ENCODE data around the gene ANTXR2. TPM values are rescaled to one million over a fixed set of nuclear protein-coding genes. Genes with fewer than 3 reads are reported as not detected.

ANTXR2 gene
- total RNA-seq, 1 donor from 2014 or later: 64.6 TPM

DNA sequence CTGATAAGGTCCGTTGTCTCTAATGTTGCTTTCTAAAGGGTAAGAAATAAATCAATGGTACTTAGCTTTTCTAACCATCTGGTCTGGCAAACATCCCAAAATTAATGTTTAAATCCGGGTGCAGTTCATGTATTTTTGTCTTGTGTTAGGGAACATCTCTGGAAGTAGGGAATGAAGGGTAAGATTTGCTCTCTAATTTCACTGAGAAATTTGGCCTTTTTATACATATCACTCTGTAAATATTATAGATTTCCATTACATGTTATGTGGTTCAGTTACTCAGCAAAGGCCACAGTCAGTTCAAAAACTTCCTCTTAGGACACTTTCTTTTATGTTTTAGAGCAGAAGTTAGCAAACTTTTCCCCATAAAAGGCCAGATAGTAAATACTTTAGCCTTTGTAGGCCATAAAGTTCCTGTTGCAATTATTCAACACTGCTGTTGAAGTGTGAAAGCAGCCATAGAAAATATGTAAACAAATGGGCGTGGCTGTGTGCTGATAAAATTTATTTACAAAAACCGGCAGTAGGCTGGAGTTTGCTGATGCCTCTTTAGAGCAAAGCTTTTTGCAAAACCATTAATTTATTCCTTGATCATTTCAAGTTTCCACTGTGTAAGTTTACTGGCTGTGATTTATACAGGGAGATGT, 218.1 kb downstream of the ANTXR2 start:
- Histone ChIP-seq H3K9me3 (no peaks in the 10 kb centered on the region), H3K27ac (no peak overlapping the region), H3K36me3 (no peaks in the 10 kb centered on the region), H3K27me3 (no peaks in the 10 kb centered on the region), H3K4me3 (no peak overlapping the region), H3K4me1 (peaks cover 12% of the 10 kb centered on the region)
- intact Hi-C loops (cut with DNase I): no loop called here
- DNase-seq (ENCODE audit: extremely low spot score in 2 of 2): no peak
- TF ChIP-seq POLR2A (IDR thresholded peaks at IDR 0.05) (no peak), POLR2AphosphoS5 (IDR thresholded peaks at IDR 0.05; ENCODE audit: insufficient read depth in 1 of 2, low read depth in 1 of 2) (no peak)
- TF ChIP-seq, protein P1, sequence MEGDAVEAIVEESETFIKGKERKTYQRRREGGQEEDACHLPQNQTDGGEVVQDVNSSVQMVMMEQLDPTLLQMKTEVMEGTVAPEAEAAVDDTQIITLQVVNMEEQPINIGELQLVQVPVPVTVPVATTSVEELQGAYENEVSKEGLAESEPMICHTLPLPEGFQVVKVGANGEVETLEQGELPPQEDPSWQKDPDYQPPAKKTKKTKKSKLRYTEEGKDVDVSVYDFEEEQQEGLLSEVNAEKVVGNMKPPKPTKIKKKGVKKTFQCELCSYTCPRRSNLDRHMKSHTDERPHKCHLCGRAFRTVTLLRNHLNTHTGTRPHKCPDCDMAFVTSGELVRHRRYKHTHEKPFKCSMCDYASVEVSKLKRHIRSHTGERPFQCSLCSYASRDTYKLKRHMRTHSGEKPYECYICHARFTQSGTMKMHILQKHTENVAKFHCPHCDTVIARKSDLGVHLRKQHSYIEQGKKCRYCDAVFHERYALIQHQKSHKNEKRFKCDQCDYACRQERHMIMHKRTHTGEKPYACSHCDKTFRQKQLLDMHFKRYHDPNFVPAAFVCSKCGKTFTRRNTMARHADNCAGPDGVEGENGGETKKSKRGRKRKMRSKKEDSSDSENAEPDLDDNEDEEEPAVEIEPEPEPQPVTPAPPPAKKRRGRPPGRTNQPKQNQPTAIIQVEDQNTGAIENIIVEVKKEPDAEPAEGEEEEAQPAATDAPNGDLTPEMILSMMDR (IDR thresholded peaks at IDR 0.05): no peak

DNA sequence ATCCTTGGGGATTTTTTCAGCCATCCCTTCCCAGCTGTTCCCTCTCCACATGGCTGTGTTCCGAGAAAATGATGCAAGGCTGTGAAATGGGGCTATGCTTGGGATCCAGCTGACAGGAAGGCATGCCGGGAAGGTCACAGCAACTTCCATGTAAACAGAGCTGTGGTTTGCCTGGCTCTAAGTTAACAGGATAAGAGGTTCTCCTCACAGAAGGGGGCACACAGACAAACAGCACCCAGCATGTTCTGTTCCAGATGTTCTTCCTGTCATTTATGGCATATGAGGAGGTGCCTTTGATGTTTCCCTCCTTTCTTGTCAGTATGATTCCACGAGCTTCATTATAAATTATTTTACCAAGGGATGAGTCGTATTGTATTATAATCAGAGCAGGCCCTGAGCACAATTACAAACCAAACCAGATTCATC, 220.7 kb downstream of the ANTXR2 start:
- TF ChIP-seq POLR2A (IDR thresholded peaks at IDR 0.05) (no peak), POLR2AphosphoS5 (IDR thresholded peaks at IDR 0.05; ENCODE audit: insufficient read depth in 1 of 2, low read depth in 1 of 2) (no peak)
- TF ChIP-seq, protein P1 (IDR thresholded peaks at IDR 0.05): no peak
- Histone ChIP-seq H3K4me3 (no peak overlapping the region), H3K27ac (no peak overlapping the region), H3K9me3 (no peaks in the 10 kb centered on the region), H3K36me3 (no peaks in the 10 kb centered on the region), H3K27me3 (no peaks in the 10 kb centered on the region), H3K4me1 (peaks cover 12% of the 10 kb centered on the region)
- intact Hi-C loops (cut with DNase I): no loop called here
- DNase-seq (ENCODE audit: extremely low spot score in 2 of 2): no peak

DNA sequence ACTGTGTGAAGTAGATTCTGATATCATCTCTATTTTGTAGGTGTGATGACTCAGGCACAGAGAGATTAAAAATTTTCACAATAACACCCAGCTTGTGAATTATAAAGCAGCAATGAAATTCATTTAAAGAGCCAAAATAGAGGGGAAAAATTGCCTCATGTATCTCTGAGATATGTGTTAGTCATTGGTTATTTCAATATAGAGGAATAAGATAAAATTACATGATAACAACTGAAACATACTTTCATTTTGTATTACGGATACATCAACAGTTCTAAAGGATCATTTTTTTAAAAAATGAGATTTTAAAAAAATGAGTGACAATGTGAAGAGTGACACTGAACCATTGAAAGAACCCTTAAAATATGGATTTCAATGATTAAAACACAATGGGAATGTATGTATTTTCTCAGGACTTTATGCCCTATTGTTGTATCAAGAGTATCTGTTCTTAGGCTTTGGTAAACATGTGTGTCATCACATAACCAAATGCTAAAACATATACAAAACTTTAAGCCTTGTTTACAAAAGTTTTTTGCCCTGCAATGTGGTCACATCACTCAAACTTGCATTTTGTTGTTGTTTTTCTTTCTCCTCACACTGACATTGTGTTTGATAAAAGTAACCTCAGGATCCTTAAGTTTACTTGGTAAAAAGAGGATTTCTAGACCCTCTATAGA, 221.3 kb downstream of the ANTXR2 start:
- DNase-seq (ENCODE audit: extremely low spot score in 2 of 2): no peak

More for the DNA sequence above, 221.3 kb downstream of the ANTXR2 start:
- Histone ChIP-seq H3K36me3 (no peaks in the 10 kb centered on the region), H3K4me3 (no peak overlapping the region), H3K9me3 (no peaks in the 10 kb centered on the region), H3K27ac (no peak overlapping the region), H3K4me1 (peaks cover 12% of the 10 kb centered on the region), H3K27me3 (no peaks in the 10 kb centered on the region)
- TF ChIP-seq, protein P1 (IDR thresholded peaks at IDR 0.05): no peak
- TF ChIP-seq POLR2A (IDR thresholded peaks at IDR 0.05) (no peak), POLR2AphosphoS5 (IDR thresholded peaks at IDR 0.05; ENCODE audit: insufficient read depth in 1 of 2, low read depth in 1 of 2) (no peak)
- intact Hi-C loops (cut with DNase I): no loop called here

Other genes starting within 250 kb of the ANTXR2 start
- gene PRDM8, start 124.3 kb upstream of the ANTXR2 start, total RNA-seq: 15.0 TPM
- gene FGF5, start 193.4 kb upstream of the ANTXR2 start, total RNA-seq: not detected

All from vagina (tissue), 2 donors.